H9 (cell line): ENCODE data around the gene FGR. TPM values are rescaled to one million over a fixed set of nuclear protein-coding genes. Genes with fewer than 3 reads are reported as not detected.

ENCODE experiments used
- DNase-seq: peaks from one replicate; pipeline ENCODE4 v3.0.0-alpha.2; 2017
- H2AFZ ChIP-seq: one replicate; pipeline ENCODE4 v1.6.1; 2013; ENCODE audit warnings: mild to moderate bottlenecking, low read length, control low read depth, moderate library complexity
- H2AK5ac ChIP-seq: 2 replicates; pipeline ENCODE4 v1.6.1; 2013; ENCODE audit warnings: low read length, control low read depth, mixed read lengths; ENCODE audit not compliant: insufficient read length
- H2BK120ac ChIP-seq: one replicate; pipeline ENCODE4 v1.6.1; 2013; ENCODE audit warnings: low read depth, mild to moderate bottlenecking, low read length, control low read depth, inconsistent platforms; ENCODE audit not compliant: poor library complexity, severe bottlenecking
- H2BK12ac ChIP-seq: 2 replicates; pipeline ENCODE4 v1.6.1; 2013; ENCODE audit warnings: low read length, control low read depth, mixed read lengths, low read depth; ENCODE audit not compliant: insufficient read length
- H2BK15ac ChIP-seq: 2 replicates; pipeline ENCODE4 v1.6.1; 2013; ENCODE audit warnings: low read depth, low read length, control low read depth
- H2BK20ac ChIP-seq: one replicate; pipeline ENCODE4 v1.6.1; 2013; ENCODE audit warnings: low read depth, mild to moderate bottlenecking, low read length, control low read depth, inconsistent platforms; ENCODE audit not compliant: poor library complexity, severe bottlenecking
- H2BK5ac ChIP-seq: 2 replicates; pipeline ENCODE4 v1.6.1; 2013; ENCODE audit warnings: low read length, control low read depth, mixed read lengths; ENCODE audit not compliant: insufficient read length
- H3K14ac ChIP-seq: 2 replicates; pipeline ENCODE4 v1.6.1; 2013; ENCODE audit warnings: low read length, control low read depth; ENCODE audit not compliant: insufficient read depth
- H3K18ac ChIP-seq: 2 replicates; pipeline ENCODE4 v1.6.1; 2013; ENCODE audit warnings: low read depth, mild to moderate bottlenecking, mixed read lengths, low read length, control low read depth; ENCODE audit not compliant: insufficient read length
- H3K23ac ChIP-seq: 2 replicates; pipeline ENCODE4 v1.6.1; 2013; ENCODE audit warnings: low read length, control low read depth, mixed read lengths, low read depth; ENCODE audit not compliant: insufficient read length
- H3K23me2 ChIP-seq: 2 replicates; pipeline ENCODE4 v1.6.1; 2013; ENCODE audit warnings: low read depth, mild to moderate bottlenecking, mixed read lengths, low read length, control low read depth; ENCODE audit not compliant: insufficient read length, poor library complexity, severe bottlenecking
- H3K27ac ChIP-seq: 2 replicates; pipeline ENCODE4 v1.5.1; 2013; ENCODE audit warnings: low read length, control low read depth, mixed read lengths, low read depth; ENCODE audit not compliant: insufficient read length
- H3K27me3 ChIP-seq: 2 replicates; pipeline ENCODE4 v1.6.1; 2013; ENCODE audit warnings: low read length, control low read depth, inconsistent platforms; ENCODE audit not compliant: insufficient read depth
- H3K4ac ChIP-seq: 2 replicates; pipeline ENCODE4 v1.6.1; 2013; ENCODE audit warnings: low read depth, mild to moderate bottlenecking, control low read depth, inconsistent platforms, low read length, moderate library complexity
- H3K4me1 ChIP-seq: 2 replicates; pipeline ENCODE4 v1.6.1; 2013; ENCODE audit warnings: low read length, control low read depth, inconsistent platforms; ENCODE audit not compliant: insufficient read depth
- H3K4me2 ChIP-seq: 2 replicates; pipeline ENCODE4 v1.6.1; 2013; ENCODE audit warnings: low read length, control low read depth, mixed read lengths; ENCODE audit not compliant: insufficient read length, insufficient read depth
- H3K56ac ChIP-seq: 2 replicates; pipeline ENCODE4 v1.6.1; 2013; ENCODE audit warnings: low read depth, mild to moderate bottlenecking, mixed read lengths, low read length, control low read depth; ENCODE audit not compliant: insufficient read length
- H3K79me1 ChIP-seq: 2 replicates; pipeline ENCODE4 v1.6.1; 2013; ENCODE audit warnings: low read depth, mild to moderate bottlenecking, moderate library complexity, low read length, control low read depth, inconsistent platforms; ENCODE audit not compliant: insufficient read depth, poor library complexity, severe bottlenecking
- H3K79me2 ChIP-seq: 2 replicates; pipeline ENCODE4 v1.6.1; 2013; ENCODE audit warnings: low read length, control low read depth, inconsistent platforms; ENCODE audit not compliant: insufficient read depth
- H3K9ac ChIP-seq: 2 replicates; pipeline ENCODE4 v1.6.1; 2013; ENCODE audit warnings: low read length, control low read depth, mixed read lengths; ENCODE audit not compliant: insufficient read length; ENCODE audit errors: extremely low read depth
- H3K9me3 ChIP-seq: one replicate; pipeline ENCODE4 v1.6.1; 2013; ENCODE audit warnings: low read depth, low read length, inconsistent platforms; ENCODE audit not compliant: control insufficient read depth
- H3T11ph ChIP-seq: one replicate; pipeline ENCODE4 v1.6.1; 2013; ENCODE audit warnings: mild to moderate bottlenecking, low read length, control low read depth, inconsistent platforms
- H4K20me1 ChIP-seq: one replicate; pipeline ENCODE4 v1.6.1; 2013; ENCODE audit not compliant: control insufficient read depth, insufficient read length, insufficient read depth
- H4K5ac ChIP-seq: 2 replicates; pipeline ENCODE4 v1.6.1; 2013; ENCODE audit warnings: low read depth, mild to moderate bottlenecking, mixed read lengths, low read length, control low read depth; ENCODE audit not compliant: insufficient read length
- H4K8ac ChIP-seq: replicated peaks from 2 replicates; pipeline ENCODE4 v1.6.1; 2013; ENCODE audit warnings: low read length, control low read depth, mixed read lengths, low read depth; ENCODE audit not compliant: insufficient read length
- H4K91ac ChIP-seq: 2 replicates; pipeline ENCODE4 v1.6.1; 2013; ENCODE audit warnings: low read depth, mild to moderate bottlenecking, moderate library complexity, mixed read lengths, low read length, control low read depth; ENCODE audit not compliant: insufficient read length
- H3K27ac Mint-ChIP-seq, 3 experiments: 2 replicates in 2 of 3; 3 replicates in 1 of 3; pipeline ENCODE4 v1.8.0; 2020 to 2021; ENCODE audit warnings: mixed read lengths in 3 of 3, mild to moderate bottlenecking in 1 of 3, moderate library complexity in 1 of 3
- H3K27me3 Mint-ChIP-seq: 2 replicates; pipeline ENCODE4 v1.8.0; 2021; ENCODE audit warnings: low read depth, mild to moderate bottlenecking, moderate library complexity, mixed read lengths
- H3K36me3 Mint-ChIP-seq, 3 experiments: 2 replicates in 2 of 3; 3 replicates in 1 of 3; pipeline ENCODE4 v1.8.0; 2020 to 2021; ENCODE audit warnings: low read depth in 3 of 3, mixed read lengths in 3 of 3; ENCODE audit not compliant: insufficient read depth in 1 of 3
- H3K4me1 Mint-ChIP-seq, 2 experiments: 2 replicates each; pipeline ENCODE4 v1.8.0; 2020; ENCODE audit warnings: mixed read lengths in 2 of 2
- H3K4me3 Mint-ChIP-seq, 2 experiments: 2 replicates in 1 of 2; 3 replicates in 1 of 2; pipeline ENCODE4 v1.8.0; 2020 to 2021; ENCODE audit warnings: mild to moderate bottlenecking in 2 of 2, mixed read lengths in 2 of 2, moderate library complexity in 1 of 2
- H3K9me3 Mint-ChIP-seq, 2 experiments: 2 replicates in 1 of 2; 3 replicates in 1 of 2; pipeline ENCODE4 v1.8.0; 2020; ENCODE audit warnings: mild to moderate bottlenecking in 2 of 2, mixed read lengths in 2 of 2, moderate library complexity in 1 of 2
- CTCF ChIP-seq: fragments of 200-600 bp; sonication (generic); conservative IDR thresholded peaks from 3 replicates; pipeline ENCODE4 v1.8.0; 2021; ENCODE audit warnings: antibody characterized with exemption, mild to moderate bottlenecking
- WGBS: extraction: QIAGEN DNeasy Blood & Tissue Kit; methylation state at CpG from one replicate; pipeline ENCODE4 v1.1.7; 2013; ENCODE audit warnings: missing lambda C conversion rate, low lambda C conversion rate, mixed read lengths; ENCODE audit not compliant: insufficient read length; ENCODE audit errors: extremely low coverage; 5-methylcytosine and 5-hydroxymethylcytosine counted together
- total RNA-seq: library from RNA; stranded (reverse); gene quantifications from 2 replicates; pipeline ENCODE4 v1.2.1, GENCODE V29; 2021

The FGR gene
- total RNA-seq, 1 experiment from 2014 or later, result not detected

GRCh38 chr1:27602462-27603308 is 32.3 kb downstream of the FGR start:
- no peak overlapping the region for H3K23ac ChIP-seq
- H3K27ac ChIP-seq, result no peak overlapping the region
- peaks cover 25% of the 10 kb centered on the region for H3K4me1 ChIP-seq
- peaks cover 0 to 1% (median 0%) of the 10 kb centered on the region in 3 experiments; a peak in 1 of 7 replicates for H3K36me3 Mint-ChIP-seq
- H2BK12ac ChIP-seq, result no peak overlapping the region
- H3K4me1 Mint-ChIP-seq, result peaks cover 64 to 71% of the 10 kb centered on the region in 2 experiments
- no peaks in the 10 kb centered on the region; the same call in 1 of the 2 replicates for H3K27me3 ChIP-seq
- no peak overlapping the region for H4K5ac ChIP-seq
- H3K18ac ChIP-seq, result no peak overlapping the region
- H3K9ac ChIP-seq, result no peak overlapping the region
- no peaks in the 10 kb centered on the region for H3K9me3 ChIP-seq
- H3K79me2 ChIP-seq, result peaks cover 11% of the 10 kb centered on the region; the same call in 1 of the 2 replicates
- no peak for TF ChIP-seq CTCF
- no peak overlapping the region for H2BK15ac ChIP-seq
- H3K14ac ChIP-seq, result no peak overlapping the region; the same call in 1 of the 2 replicates
- WGBS, result no CpG with 5 or more reads among the region's 54 CpGs
- no peak overlapping the region for H4K8ac ChIP-seq
- H2AK5ac ChIP-seq, result no peak overlapping the region
- peaks cover 6% of the 10 kb centered on the region for H3K23me2 ChIP-seq
- H3K4me2 ChIP-seq, result peak overlapping the region; percentile 76
- no peak overlapping the region for H3T11ph ChIP-seq
- H2BK5ac ChIP-seq, result no peak overlapping the region
- peak overlapping the region in 2 of 3 experiments; percentile 48 to 57; a peak in 2 of 7 replicates for H3K27ac Mint-ChIP-seq
- no peak overlapping the region for H2BK120ac ChIP-seq
- H3K9me3 Mint-ChIP-seq, result no peaks in the 10 kb centered on the region
- peaks cover 2% of the 10 kb centered on the region for H3K79me1 ChIP-seq
- H2BK20ac ChIP-seq, result no peak overlapping the region
- no peak overlapping the region for H4K91ac ChIP-seq
- H4K20me1 ChIP-seq, result no peaks in the 10 kb centered on the region
- peaks cover 2% of the 10 kb centered on the region for H3K27me3 Mint-ChIP-seq
- no peak overlapping the region for H2AFZ ChIP-seq
- no peak for DNase-seq
- no peak overlapping the region for H3K56ac ChIP-seq
- H3K4ac ChIP-seq, result no peak overlapping the region
- peak overlapping the region; percentile 89 to 91 for H3K4me3 Mint-ChIP-seq
